Measurements from ENCODE around the gene ANKRD13A.

Gene ANKRD13A

GRCh38 chr12:110008681-110009398, 9.6 kb downstream of the ANKRD13A start:
- DNase-seq, result peak in 1 of 5 donors; percentile 33

- DNase-seq, result no peak
Observed at GRCh38 chr12:110010853-110011723, 11.9 kb downstream of the ANKRD13A start.

GRCh38 chr12:110012137-110012536, 12.9 kb downstream of the ANKRD13A start:
- no peak for DNase-seq

- DNase-seq, result no peak
Observed at GRCh38 chr12:110012659-110013058, 13.4 kb downstream of the ANKRD13A start.

GRCh38 chr12:110015132-110015531, 15.9 kb downstream of the ANKRD13A start:
- peak in 1 of 5 donors; percentile 40 for DNase-seq

- DNase-seq, result no peak
Observed at GRCh38 chr12:110020956-110021355, 21.7 kb downstream of the ANKRD13A start.

- DNase-seq, result no peak
Observed at GRCh38 chr12:110023059-110023980, 24.1 kb downstream of the ANKRD13A start.

GRCh38 chr12:110024051-110024450, 24.8 kb downstream of the ANKRD13A start:
- no peak for DNase-seq

GRCh38 chr12:110028323-110028722, 29.1 kb downstream of the ANKRD13A start:
- DNase-seq, result no peak

GRCh38 chr12:110029290-110029815, 30.1 kb downstream of the ANKRD13A start:
- no peak for DNase-seq

- no peak for DNase-seq
Observed at GRCh38 chr12:110033888-110034287, 34.7 kb downstream of the ANKRD13A start.

GRCh38 chr12:110035534-110036104, 36.4 kb downstream of the ANKRD13A start:
- no peak for DNase-seq

- DNase-seq, result no peak
Observed at GRCh38 chr12:110037315-110037714, 38.1 kb downstream of the ANKRD13A start.

- DNase-seq, result no peak
Observed at GRCh38 chr12:110038741-110039084, 39.5 kb downstream of the ANKRD13A start.

GRCh38 chr12:110039085-110039807, 40.0 kb downstream of the ANKRD13A start:
- peak in 1 of 5 donors; percentile 68 for DNase-seq

- DNase-seq, result no peak
Observed at GRCh38 chr12:110042264-110042663, 43.0 kb downstream of the ANKRD13A start.

GRCh38 chr12:110046451-110047187, 47.4 kb downstream of the ANKRD13A start:
- DNase-seq, result no peak

GRCh38 chr12:110047297-110047940, 48.2 kb downstream of the ANKRD13A start:
- no peak for DNase-seq

- DNase-seq, result peak; percentile 79 to 95 (median 87)
Observed at GRCh38 chr12:110048242-110049027, 49.2 kb downstream of the ANKRD13A start, which contains the start of gene C12orf76. Gene C12orf76 (minus strand): TSS chr12:110048522. CDS start chr12:110048495, 27 bp downstream.

All from T-helper 1 cell (primary cell).